Keratinocyte (primary cell): ENCODE results near the gene KRTAP3-3. TPM values are rescaled to one million over a fixed set of nuclear protein-coding genes. Genes with fewer than 3 reads are reported as not detected.

Source experiments
- DNase-seq: peaks from one replicate; pipeline ENCODE4 v3.0.0-alpha.2; 2011; ENCODE audit warnings: low read depth, missing footprints, low spot score
- FAIRE-seq: peaks from 2 replicates; lab custom pipeline; 2011; peaks lifted over from hg19 to GRCh38; lab: Jason Lieb, UNC
- H2AFZ ChIP-seq: 2 replicates; pipeline ENCODE4 v1.6.0; 2012; ENCODE audit warnings: low read length, control low read depth, inconsistent platforms; ENCODE audit not compliant: control insufficient read depth
- H3K27ac ChIP-seq: 2 replicates; pipeline ENCODE4 v1.5.1; 2011; ENCODE audit warnings: low read length; ENCODE audit not compliant: control insufficient read depth, insufficient read depth
- H3K27me3 ChIP-seq: 3 replicates; pipeline ENCODE4 v1.6.0; 2011; ENCODE audit warnings: low read length; ENCODE audit not compliant: control insufficient read depth, insufficient read depth; ENCODE audit errors: extremely low read depth
- H3K36me3 ChIP-seq, 2 experiments: 2 replicates in 1 of 2; 3 replicates in 1 of 2; pipeline ENCODE4 v1.5.1; 2011; ENCODE audit warnings: low read length in 2 of 2, mild to moderate bottlenecking in 1 of 2; ENCODE audit not compliant: control insufficient read depth in 2 of 2, insufficient read depth in 2 of 2; ENCODE audit errors: extremely low read depth in 1 of 2
- H3K4me1 ChIP-seq: 3 replicates; pipeline ENCODE4 v1.5.1; 2011; ENCODE audit warnings: low read length; ENCODE audit not compliant: control insufficient read depth, insufficient read depth; ENCODE audit errors: extremely low read depth
- H3K4me2 ChIP-seq: 3 replicates; pipeline ENCODE4 v1.6.0; 2011; ENCODE audit warnings: low read depth, low read length; ENCODE audit not compliant: control insufficient read depth, insufficient read depth; ENCODE audit errors: extremely low read depth
- H3K4me3 ChIP-seq, 3 experiments: fragments of 200-600 bp in 1 of 3; sonication (generic) in 1 of 3; 2 replicates in 2 of 3; 3 replicates in 1 of 3; pipeline ENCODE4 v1.5.1; 2011 to 2016; ENCODE audit warnings: low read length in 3 of 3, mild to moderate bottlenecking in 3 of 3, control low read depth in 2 of 3, inconsistent platforms in 1 of 3, low read depth in 1 of 3, mixed read lengths in 1 of 3, mixed run types in 1 of 3, moderate library complexity in 1 of 3; ENCODE audit not compliant: control insufficient read depth in 2 of 3, insufficient read depth in 2 of 3; ENCODE audit errors: extremely low read depth in 1 of 3
- H3K79me2 ChIP-seq: 2 replicates; pipeline ENCODE4 v1.6.0; 2012; ENCODE audit warnings: low read length; ENCODE audit not compliant: control insufficient read depth, insufficient read depth
- H3K9ac ChIP-seq: 3 replicates; pipeline ENCODE4 v1.6.0; 2011; ENCODE audit warnings: low read length; ENCODE audit not compliant: control insufficient read depth, insufficient read depth; ENCODE audit errors: extremely low read depth
- H3K9me1 ChIP-seq: 3 replicates; pipeline ENCODE4 v1.6.0; 2011; ENCODE audit warnings: low read length; ENCODE audit not compliant: control insufficient read depth, insufficient read depth; ENCODE audit errors: extremely low read depth
- H3K9me3 ChIP-seq: 2 replicates; pipeline ENCODE4 v1.5.1; 2012; ENCODE audit warnings: low read depth, low read length; ENCODE audit not compliant: control insufficient read depth
- H4K20me1 ChIP-seq: 3 replicates; pipeline ENCODE4 v1.6.0; 2011; ENCODE audit warnings: low read length; ENCODE audit not compliant: control insufficient read depth, insufficient read depth; ENCODE audit errors: extremely low read depth
- EZH2 ChIP-seq: IDR thresholded peaks from one replicate; pipeline ENCODE4 v1.6.1; 2012; ENCODE audit warnings: inconsistent platforms, mild to moderate bottlenecking, low read length, moderate library complexity
- dilution Hi-C: fragments of 300-500 bp; cut with MboI; formaldehyde crosslinking; loops from one replicate; pipeline ENCODE4 v1.7.0; 2020; ENCODE audit warnings: low sequenced_read_pairs; ENCODE audit not compliant: extremely low pct_ligation_motif_present
- polyA plus RNA-seq, 5 experiments: library from polyadenylated mRNA; depleted of rRNA in 3 of 5; stranded (reverse) in 3 of 5; stranded (forward) in 1 of 5; unstranded in 1 of 5; fragments of >200 nt; gene quantifications; 1 replicate in 1 of 5; 2 replicates in 3 of 5; 3 replicates in 1 of 5; pipeline versions ENCODE4 v1.2.1 to v1.2.3, GENCODE V29; 2011 to 2012; ENCODE audit warnings: missing spikeins in 2 of 5, low read depth in 1 of 5, low replicate concordance in 1 of 5
- TF ChIP-seq, protein P1 (sequence below), 3 experiments: IDR thresholded peaks in 1 of 3; conservative IDR thresholded peaks in 1 of 3; optimal IDR thresholded peaks in 1 of 3; 2 replicates in 2 of 3; 3 replicates in 1 of 3; pipeline versions ENCODE3 to v1.5.1; 2011; ENCODE audit warnings: low read length in 3 of 3, mild to moderate bottlenecking in 3 of 3, moderate library complexity in 2 of 3, control low read depth in 1 of 3, inconsistent platforms in 1 of 3; ENCODE audit not compliant: insufficient read depth in 2 of 3; ENCODE audit errors: extremely low read depth in 1 of 3

The KRTAP3-3 gene
- polyA plus RNA-seq, 1 donor (not counting 4 experiments of a cell fraction or from before 2014, with no cell fraction given): not detected

DNA sequence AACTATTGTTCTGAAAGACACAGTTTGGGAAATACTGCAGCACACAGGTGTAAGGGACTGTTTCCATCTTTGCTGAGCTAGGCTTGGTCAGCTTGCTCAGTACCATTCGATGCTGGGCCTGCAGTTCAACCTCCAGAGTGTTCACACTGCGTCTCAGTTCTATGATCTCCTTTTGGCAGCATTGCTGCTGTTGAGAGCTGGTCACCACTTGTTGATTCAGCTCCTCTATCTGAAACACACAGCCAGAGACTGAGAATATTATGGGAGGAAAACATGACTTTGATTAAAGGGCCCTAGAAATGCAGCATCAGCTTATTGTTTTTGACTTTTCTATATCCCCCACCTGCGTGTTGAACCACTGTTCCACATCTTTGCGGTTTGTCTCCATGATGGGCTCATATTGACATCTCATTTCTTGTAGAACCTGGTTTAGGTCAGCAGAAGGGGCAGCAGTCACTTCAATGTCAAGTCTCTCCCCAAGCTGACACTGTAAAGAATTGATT is 31.9 kb downstream of the KRTAP3-3 start:
- FAIRE-seq: no peak
- no peak overlapping the region for H3K27ac ChIP-seq
- no peak overlapping the region for H3K4me3 ChIP-seq
- H3K9me1 ChIP-seq: no peaks in the 10 kb centered on the region
- dilution Hi-C loops: no loop called here
- no peaks in the 10 kb centered on the region for H3K9me3 ChIP-seq
- DNase-seq: no peak
- no peaks in the 10 kb centered on the region for H4K20me1 ChIP-seq
- peaks cover 25% of the 10 kb centered on the region for H3K4me1 ChIP-seq
- TF ChIP-seq, protein P1, sequence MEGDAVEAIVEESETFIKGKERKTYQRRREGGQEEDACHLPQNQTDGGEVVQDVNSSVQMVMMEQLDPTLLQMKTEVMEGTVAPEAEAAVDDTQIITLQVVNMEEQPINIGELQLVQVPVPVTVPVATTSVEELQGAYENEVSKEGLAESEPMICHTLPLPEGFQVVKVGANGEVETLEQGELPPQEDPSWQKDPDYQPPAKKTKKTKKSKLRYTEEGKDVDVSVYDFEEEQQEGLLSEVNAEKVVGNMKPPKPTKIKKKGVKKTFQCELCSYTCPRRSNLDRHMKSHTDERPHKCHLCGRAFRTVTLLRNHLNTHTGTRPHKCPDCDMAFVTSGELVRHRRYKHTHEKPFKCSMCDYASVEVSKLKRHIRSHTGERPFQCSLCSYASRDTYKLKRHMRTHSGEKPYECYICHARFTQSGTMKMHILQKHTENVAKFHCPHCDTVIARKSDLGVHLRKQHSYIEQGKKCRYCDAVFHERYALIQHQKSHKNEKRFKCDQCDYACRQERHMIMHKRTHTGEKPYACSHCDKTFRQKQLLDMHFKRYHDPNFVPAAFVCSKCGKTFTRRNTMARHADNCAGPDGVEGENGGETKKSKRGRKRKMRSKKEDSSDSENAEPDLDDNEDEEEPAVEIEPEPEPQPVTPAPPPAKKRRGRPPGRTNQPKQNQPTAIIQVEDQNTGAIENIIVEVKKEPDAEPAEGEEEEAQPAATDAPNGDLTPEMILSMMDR (optimal IDR thresholded peaks at IDR 0.05 in 1 of 3, IDR thresholded peaks at IDR 0.05 in 1 of 3, conservative IDR thresholded peaks at IDR 0.05 in 1 of 3; ENCODE audit: extremely low read depth in 1 of 3, insufficient read depth in 2 of 3, low read length in 3 of 3): no peak
- TF ChIP-seq EZH2: no peak
- H3K9ac ChIP-seq: no peak overlapping the region
- no peak overlapping the region for H3K4me2 ChIP-seq
- no peaks in the 10 kb centered on the region for H3K27me3 ChIP-seq
- no peaks in the 10 kb centered on the region for H3K36me3 ChIP-seq
- no peaks in the 10 kb centered on the region for H3K79me2 ChIP-seq
- no peak overlapping the region for H2AFZ ChIP-seq

- Histone ChIP-seq H3K36me3 (no peaks in the 10 kb centered on the region), H3K4me1 (peaks cover 30% of the 10 kb centered on the region), H3K9me1 (no peaks in the 10 kb centered on the region), H3K4me3 (no peak overlapping the region), H3K27ac (no peak overlapping the region), H3K79me2 (no peaks in the 10 kb centered on the region), H2AFZ (no peak overlapping the region), H3K9ac (no peak overlapping the region), H3K4me2 (no peak overlapping the region), H4K20me1 (no peaks in the 10 kb centered on the region), H3K27me3 (no peaks in the 10 kb centered on the region), H3K9me3 (no peaks in the 10 kb centered on the region)
- dilution Hi-C loops: no loop called here
- no peak for DNase-seq
- TF ChIP-seq, protein P1 (optimal IDR thresholded peaks at IDR 0.05 in 1 of 3, IDR thresholded peaks at IDR 0.05 in 1 of 3, conservative IDR thresholded peaks at IDR 0.05 in 1 of 3; ENCODE audit: extremely low read depth in 1 of 3, insufficient read depth in 2 of 3, low read length in 3 of 3): no peak
- TF ChIP-seq EZH2: no peak
- no peak for FAIRE-seq
Observed at GRCh38 chr17:40961591-40961990, 32.4 kb downstream of the KRTAP3-3 start.
